ENCODE measurements around the gene FGF1.

The FGF1 gene

DNA sequence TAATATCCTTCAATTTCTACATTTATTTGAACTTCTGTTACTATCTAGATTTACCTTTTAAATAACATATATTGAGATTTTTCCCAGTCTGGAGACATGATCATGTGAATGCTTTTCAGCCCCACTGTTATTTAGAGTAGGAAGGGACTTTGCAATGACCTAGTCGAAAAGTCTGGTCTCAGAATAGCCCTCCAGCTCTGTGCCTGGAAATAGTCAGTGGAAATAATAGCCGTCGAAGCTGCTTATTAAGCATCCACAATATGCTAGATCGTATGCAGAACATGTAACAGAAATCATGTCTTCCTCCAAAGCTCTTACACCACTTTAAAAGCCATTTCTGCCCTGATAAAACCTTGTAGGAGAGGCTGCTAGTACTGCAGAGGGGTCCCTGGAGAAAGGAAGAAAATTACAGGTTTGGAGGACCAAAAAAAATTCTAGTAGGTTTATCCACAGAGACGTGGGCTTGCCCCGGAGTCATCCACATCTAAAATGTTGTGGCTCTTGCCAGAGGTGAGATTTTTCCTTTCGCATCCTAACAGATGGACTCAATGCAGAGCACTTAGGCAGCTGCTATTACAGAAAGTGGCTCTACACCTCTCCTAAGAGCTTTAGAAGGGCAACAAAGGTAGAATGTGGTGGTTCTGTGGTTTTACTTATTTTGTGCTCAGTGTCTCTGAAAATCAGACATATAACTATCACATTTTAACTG is 2.5 kb upstream of the FGF1 start:
- no peak for DNase-seq (ENCODE audit: low spot score)
- H3K27ac ChIP-seq: no peak overlapping the region
- CTCF ChIA-PET: interaction anchor here (1.2 kb wide), 1 partner anchor 33 kb away, joined by 12 read pairs; no protein-coding TSS in a partner anchor
- TF ChIP-seq, protein P1, sequence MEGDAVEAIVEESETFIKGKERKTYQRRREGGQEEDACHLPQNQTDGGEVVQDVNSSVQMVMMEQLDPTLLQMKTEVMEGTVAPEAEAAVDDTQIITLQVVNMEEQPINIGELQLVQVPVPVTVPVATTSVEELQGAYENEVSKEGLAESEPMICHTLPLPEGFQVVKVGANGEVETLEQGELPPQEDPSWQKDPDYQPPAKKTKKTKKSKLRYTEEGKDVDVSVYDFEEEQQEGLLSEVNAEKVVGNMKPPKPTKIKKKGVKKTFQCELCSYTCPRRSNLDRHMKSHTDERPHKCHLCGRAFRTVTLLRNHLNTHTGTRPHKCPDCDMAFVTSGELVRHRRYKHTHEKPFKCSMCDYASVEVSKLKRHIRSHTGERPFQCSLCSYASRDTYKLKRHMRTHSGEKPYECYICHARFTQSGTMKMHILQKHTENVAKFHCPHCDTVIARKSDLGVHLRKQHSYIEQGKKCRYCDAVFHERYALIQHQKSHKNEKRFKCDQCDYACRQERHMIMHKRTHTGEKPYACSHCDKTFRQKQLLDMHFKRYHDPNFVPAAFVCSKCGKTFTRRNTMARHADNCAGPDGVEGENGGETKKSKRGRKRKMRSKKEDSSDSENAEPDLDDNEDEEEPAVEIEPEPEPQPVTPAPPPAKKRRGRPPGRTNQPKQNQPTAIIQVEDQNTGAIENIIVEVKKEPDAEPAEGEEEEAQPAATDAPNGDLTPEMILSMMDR (conservative IDR thresholded peaks at IDR 0.05; ENCODE audit: low read depth): no peak
- POLR2A ChIA-PET (ENCODE audit: low non-redundant PET): no interaction called here

DNA sequence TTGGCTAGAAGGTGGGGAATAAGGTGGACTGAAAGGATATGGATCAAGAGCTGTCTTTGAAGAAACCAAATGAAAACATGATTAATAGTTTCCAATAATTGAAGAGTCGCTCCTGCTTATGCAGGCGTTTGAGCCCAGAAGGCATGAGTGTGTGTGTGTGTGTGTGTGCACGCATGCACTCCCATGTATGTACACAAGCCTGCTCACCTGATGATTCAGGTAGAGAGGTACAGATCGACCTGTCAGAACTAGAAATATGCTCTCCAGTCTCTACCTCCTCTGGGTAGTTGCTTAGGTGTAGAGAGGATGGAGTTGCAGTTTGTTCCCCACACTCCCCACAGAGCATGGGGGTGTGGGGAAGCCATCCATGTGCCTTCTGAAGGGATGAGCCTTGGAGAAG is 1.1 kb upstream of the FGF1 start:
- ChIA-PET POLR2A (ENCODE audit: low non-redundant PET) (no interaction called here), CTCF (interaction anchor here (0.6 to 3.1 kb wide), 4 partner anchors 12 to 31 kb away, joined by 3 to 25 read pairs (median 8); no protein-coding TSS in a partner anchor)
- no peak for DNase-seq (ENCODE audit: low spot score)
- TF ChIP-seq, protein P1 (conservative IDR thresholded peaks at IDR 0.05; ENCODE audit: low read depth): no peak
- H3K27ac ChIP-seq: peak overlapping the region; percentile 92

DNA sequence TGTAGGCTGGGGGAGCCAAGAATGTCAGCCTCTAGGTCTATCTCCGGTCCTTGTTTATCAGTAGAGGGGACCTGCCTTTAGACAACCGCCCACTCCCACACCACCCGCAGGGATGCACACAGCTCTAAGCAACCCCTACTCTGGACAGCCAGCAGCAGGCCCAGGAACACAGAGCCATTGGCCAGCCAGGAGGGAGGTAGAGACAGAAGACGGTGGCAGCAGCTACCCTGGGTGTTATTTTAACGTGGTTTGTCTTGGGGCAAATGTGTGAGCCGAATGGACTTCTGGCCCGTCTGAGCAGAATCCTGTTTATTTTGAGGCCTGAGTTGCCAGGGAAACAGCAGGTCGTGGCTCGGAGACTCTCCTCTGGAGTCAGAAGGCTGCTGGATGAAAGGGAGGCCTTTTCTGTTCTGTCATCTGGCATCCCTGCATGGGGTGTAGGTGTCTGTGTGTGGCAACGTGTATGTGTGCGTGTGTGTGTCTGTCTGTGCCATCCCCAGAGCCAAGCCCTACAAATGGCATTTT is 382 bp upstream of the FGF1 start:
- H3K27ac ChIP-seq: peak overlapping the region; percentile 92
- peak; percentile 58 for DNase-seq (ENCODE audit: low spot score)
- ChIA-PET POLR2A (ENCODE audit: low non-redundant PET) (no interaction called here), CTCF (interaction anchor here (0.6 to 3.1 kb wide), 5 partner anchors 13 to 195 kb away, joined by 3 to 25 read pairs (median 8); no protein-coding TSS in a partner anchor)
- TF ChIP-seq, protein P1 (conservative IDR thresholded peaks at IDR 0.05; ENCODE audit: low read depth): no peak

DNA sequence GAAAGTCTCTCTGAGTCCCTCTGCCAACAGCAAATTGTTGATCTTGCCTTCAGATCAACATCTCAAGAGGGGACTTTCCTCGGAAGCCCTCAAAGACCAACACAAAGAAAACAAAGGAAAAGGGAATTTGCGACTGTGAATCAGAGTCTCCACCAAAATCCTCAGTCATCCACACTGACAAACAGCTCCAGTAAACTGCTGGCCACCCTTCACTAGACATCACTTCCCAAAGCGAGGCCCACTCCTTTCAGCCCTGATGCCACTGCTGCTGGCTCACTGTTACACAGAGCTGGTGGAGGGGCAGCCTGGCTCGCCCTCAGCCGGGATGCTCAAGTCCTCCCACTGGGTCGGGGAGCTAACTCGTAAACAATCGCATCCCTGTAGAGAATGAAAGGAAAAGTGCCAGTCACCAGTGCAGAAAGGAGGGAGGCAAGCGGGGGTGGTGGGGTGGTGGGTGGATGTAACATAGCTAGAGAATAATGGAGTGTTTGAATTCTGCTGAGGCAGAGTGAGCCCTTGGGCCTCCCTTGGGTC is 1.3 kb downstream of the FGF1 start:
- POLR2A ChIA-PET (ENCODE audit: low non-redundant PET): no interaction called here
- H3K27ac ChIP-seq: peak overlapping the region; percentile 92
- CTCF ChIA-PET: interaction anchor here (0.6 to 3.1 kb wide), 3 partner anchors 14 to 355 kb away, joined by 3 to 25 read pairs (median 4); no protein-coding TSS in a partner anchor
- TF ChIP-seq, protein P1 (conservative IDR thresholded peaks at IDR 0.05; ENCODE audit: low read depth): no peak
- no peak for DNase-seq (ENCODE audit: low spot score)

DNA sequence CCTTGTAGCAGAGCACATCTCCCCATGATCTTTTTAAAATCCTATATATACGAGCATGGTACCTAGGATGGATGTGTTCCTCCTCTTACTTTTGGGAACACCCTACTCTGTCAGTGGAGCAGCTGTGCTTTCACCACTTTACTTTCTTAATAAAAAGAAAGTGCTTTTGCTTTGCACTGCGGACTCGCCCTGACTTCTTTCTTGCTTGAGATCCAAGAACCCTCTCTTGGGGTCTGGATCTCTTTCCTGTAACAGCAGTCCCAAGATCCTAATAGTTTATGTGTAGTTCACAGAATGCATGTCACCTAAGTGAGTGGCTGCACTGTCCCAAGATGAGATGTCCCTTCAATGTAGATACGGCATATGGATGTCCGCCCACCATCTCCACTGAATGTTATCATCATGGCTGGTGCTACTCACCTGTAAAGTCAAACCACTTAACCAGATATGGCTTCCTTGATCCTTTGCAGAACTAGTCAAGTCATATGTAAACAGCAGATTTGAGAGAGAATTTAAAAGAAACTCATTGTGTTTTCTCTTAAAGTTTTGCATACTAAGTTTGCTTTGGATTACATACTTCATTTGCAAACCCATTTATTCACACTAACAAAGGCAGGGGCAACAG is 1.9 kb downstream of the FGF1 start:
- no peak overlapping the region for H3K27ac ChIP-seq
- DNase-seq (ENCODE audit: low spot score): no peak
- CTCF ChIA-PET: interaction anchor here (0.6 to 3.1 kb wide), 3 partner anchors 15 to 354 kb away, joined by 3 to 25 read pairs (median 4); no protein-coding TSS in a partner anchor
- TF ChIP-seq, protein P1 (conservative IDR thresholded peaks at IDR 0.05; ENCODE audit: low read depth): no peak
- POLR2A ChIA-PET (ENCODE audit: low non-redundant PET): no interaction called here

- no peak overlapping the region for H3K27ac ChIP-seq
- TF ChIP-seq, protein P1 (conservative IDR thresholded peaks at IDR 0.05; ENCODE audit: low read depth): no peak
- ChIA-PET CTCF (interaction anchor here (0.6 kb wide), 1 partner anchor 402 kb away, joined by 8 read pairs; no protein-coding TSS in a partner anchor), POLR2A (ENCODE audit: low non-redundant PET) (no interaction called here)
- DNase-seq (ENCODE audit: low spot score): no peak
These were observed 2.8 kb downstream of the FGF1 start for GRCh38 chr5:142683116-142683515.

All from RWPE1 (cell line).